IMR-90 (cell line): ENCODE data around the gene CENPU. TPM values are rescaled to one million over a fixed set of nuclear protein-coding genes. Genes with fewer than 3 reads are reported as not detected.

Experiments
- ATAC-seq: fragments of 200-7000 bp; cut with Tn5 transposase; 2 replicates; pipeline ENCODE4 v1.9.1; 2020; ENCODE audit warnings: low read depth, mild to moderate bottlenecking, moderate library complexity
- BruUV-seq: library from RNA; stranded (reverse); fragments of 400-500 nt; replicated peaks from 2 replicates; lab custom pipeline; 2021; lab: Mats Ljungman, UMichigan
- CTCF ChIA-PET: fragments of 300-600 bp; formaldehyde crosslinking; extraction: SDS; loops from one replicate; lab custom pipeline; 2021; ENCODE audit warnings: antibody characterized with exemption; lab: Yijun Ruan, JAX
- POLR2A ChIA-PET: fragments of 300-600 bp; sonication (Branson Sonifier 250); formaldehyde crosslinking; loops from one replicate; lab custom pipeline; 2022; ENCODE audit warnings: antibody characterized with exemption; ENCODE audit not compliant: unreplicated experiment; lab: Charles Lee
- DNase-seq: peaks from one replicate; pipeline ENCODE4 v3.0.0; 2013
- H2AFZ ChIP-seq: replicated peaks from 2 replicates; pipeline ENCODE3; 2013; ENCODE audit warnings: low read length, mild to moderate bottlenecking; ENCODE audit not compliant: poor library complexity
- H2AK5ac ChIP-seq: 2 replicates; pipeline ENCODE4 v1.6.1; 2013; ENCODE audit warnings: low read depth, low read length, inconsistent platforms
- H2AK9ac ChIP-seq: replicated peaks from 2 replicates; pipeline ENCODE3; 2013; ENCODE audit warnings: mild to moderate bottlenecking, low read depth, low read length, moderate library complexity; ENCODE audit not compliant: poor library complexity
- H2BK120ac ChIP-seq: 2 replicates; pipeline ENCODE4 v1.6.1; 2013; ENCODE audit warnings: low read depth, low read length, inconsistent platforms
- H2BK15ac ChIP-seq: 3 replicates; pipeline ENCODE4 v1.6.1; 2013; ENCODE audit warnings: low read depth, low read length, inconsistent platforms
- H2BK20ac ChIP-seq: 2 replicates; pipeline ENCODE4 v1.6.1; 2013; ENCODE audit warnings: low read depth, mild to moderate bottlenecking, inconsistent platforms, low read length, moderate library complexity
- H2BK5ac ChIP-seq: 2 replicates; pipeline ENCODE4 v1.6.1; 2013; ENCODE audit warnings: mild to moderate bottlenecking, low read depth, low read length, inconsistent platforms; ENCODE audit not compliant: poor library complexity, severe bottlenecking
- H3K14ac ChIP-seq: replicated peaks from 2 replicates; pipeline ENCODE4 v1.6.1; 2013; ENCODE audit warnings: low read depth, low read length, inconsistent platforms
- H3K18ac ChIP-seq: 2 replicates; pipeline ENCODE4 v1.6.1; 2013; ENCODE audit warnings: low read depth, low read length, control low read depth
- H3K23ac ChIP-seq: 2 replicates; pipeline ENCODE4 v1.6.1; 2013; ENCODE audit warnings: low read depth, low read length, inconsistent platforms
- H3K27ac ChIP-seq: 2 replicates; pipeline ENCODE4 v1.5.1; 2013; ENCODE audit warnings: mild to moderate bottlenecking, control low read depth, low read length; ENCODE audit not compliant: insufficient read depth
- H3K27me3 ChIP-seq: 2 replicates; pipeline ENCODE4 v1.6.1; 2013; ENCODE audit warnings: low read length; ENCODE audit not compliant: control insufficient read depth, insufficient read depth
- H3K36me3 ChIP-seq: 2 replicates; pipeline ENCODE4 v1.6.1; 2013; ENCODE audit warnings: low read length, mixed read lengths; ENCODE audit not compliant: control insufficient read depth, insufficient read depth
- H3K4ac ChIP-seq: 2 replicates; pipeline ENCODE4 v1.6.1; 2013; ENCODE audit warnings: low read depth, low read length, inconsistent platforms
- H3K4me1 ChIP-seq: 2 replicates; pipeline ENCODE4 v1.6.1; 2013; ENCODE audit warnings: low read length, mixed read lengths; ENCODE audit not compliant: control insufficient read depth, insufficient read depth
- H3K4me2 ChIP-seq: 2 replicates; pipeline ENCODE4 v1.6.1; 2013; ENCODE audit warnings: low read depth, mild to moderate bottlenecking, control low read depth, low read length, moderate library complexity
- H3K4me3 ChIP-seq: 2 replicates; pipeline ENCODE4 v1.5.1; 2013; ENCODE audit warnings: low read depth, mild to moderate bottlenecking, control low read depth, low read length, moderate library complexity; ENCODE audit not compliant: insufficient read depth
- H3K56ac ChIP-seq: 2 replicates; pipeline ENCODE4 v1.6.1; 2013; ENCODE audit warnings: low read length, inconsistent platforms; ENCODE audit not compliant: insufficient read depth; ENCODE audit errors: extremely low read depth
- H3K79me1 ChIP-seq, 2 experiments: 2 replicates each; pipeline ENCODE4 v1.6.1; 2013; ENCODE audit warnings: low read length in 2 of 2, inconsistent platforms in 1 of 2, low read depth in 1 of 2
- H3K9ac ChIP-seq: 2 replicates; pipeline ENCODE4 v1.6.1; 2013; ENCODE audit warnings: low read depth, low read length, control low read depth
- H3K9me1 ChIP-seq: 2 replicates; pipeline ENCODE4 v1.6.1; 2013; ENCODE audit warnings: low read length, inconsistent platforms; ENCODE audit not compliant: insufficient read depth
- H3K9me3 ChIP-seq: 2 replicates; pipeline ENCODE4 v1.6.1; 2013; ENCODE audit warnings: low read length; ENCODE audit not compliant: control insufficient read depth, insufficient read depth
- H4K20me1 ChIP-seq: 2 replicates; pipeline ENCODE4 v1.6.1; 2013; ENCODE audit warnings: low read length, inconsistent platforms; ENCODE audit not compliant: insufficient read depth
- H4K5ac ChIP-seq: 2 replicates; pipeline ENCODE4 v1.6.1; 2013; ENCODE audit warnings: mild to moderate bottlenecking, low read depth, low read length, control low read depth
- H4K8ac ChIP-seq, 2 experiments: 2 replicates each; pipeline ENCODE4 v1.6.1; 2013; ENCODE audit warnings: low read depth in 2 of 2, low read length in 2 of 2, control low read depth in 1 of 2, inconsistent platforms in 1 of 2
- H4K91ac ChIP-seq: 2 replicates; pipeline ENCODE4 v1.6.1; 2013; ENCODE audit warnings: low read depth, low read length, inconsistent platforms; ENCODE audit not compliant: insufficient read depth
- BHLHE40 ChIP-seq: fragments of 150-350 bp; IDR thresholded peaks from 2 replicates; pipeline ENCODE4 v1.6.1; 2016; ENCODE audit warnings: mild to moderate bottlenecking, low read depth, low read length
- CEBPB ChIP-seq: IDR thresholded peaks from 2 replicates; pipeline ENCODE4 v1.6.1; 2012; ENCODE audit warnings: low read depth, low read length, improper control_type of control experiment
- CHD1 ChIP-seq: IDR thresholded peaks from 2 replicates; pipeline ENCODE4 v1.6.1; 2012; ENCODE audit warnings: low read depth, low read length, improper control_type of control experiment
- ELK1 ChIP-seq: fragments of 150-350 bp; IDR thresholded peaks from 2 replicates; pipeline ENCODE4 v1.6.1; 2016; ENCODE audit warnings: low read depth, mild to moderate bottlenecking, low read length, moderate library complexity, borderline replicate concordance
- FOS ChIP-seq: fragments of 150-350 bp; IDR thresholded peaks from 2 replicates; pipeline ENCODE4 v1.6.1; 2016; ENCODE audit warnings: low read depth, low read length
- MAFK ChIP-seq: IDR thresholded peaks from 2 replicates; pipeline ENCODE4 v1.6.1; 2012; ENCODE audit warnings: low read depth, low read length, improper control_type of control experiment
- MAZ ChIP-seq: IDR thresholded peaks from 2 replicates; pipeline ENCODE4 v1.6.1; 2012; ENCODE audit warnings: low read depth, mild to moderate bottlenecking, low read length, improper control_type of control experiment, moderate library complexity, borderline replicate concordance
- MXI1 ChIP-seq: IDR thresholded peaks from 2 replicates; pipeline ENCODE4 v1.6.1; 2012; ENCODE audit warnings: low read depth, mild to moderate bottlenecking, low read length, moderate library complexity, borderline replicate concordance
- NFE2L2 ChIP-seq: fragments of 150-350 bp; IDR thresholded peaks from 2 replicates; pipeline ENCODE4 v1.6.1; 2016; ENCODE audit warnings: low read depth, mild to moderate bottlenecking, low read length
- POLR2A ChIP-seq: IDR thresholded peaks from 2 replicates; pipeline ENCODE4 v1.6.1; 2012; ENCODE audit warnings: mild to moderate bottlenecking, low read depth, low read length
- RAD21 ChIP-seq: IDR thresholded peaks from 2 replicates; pipeline ENCODE4 v1.6.1; 2012; ENCODE audit warnings: low read length, improper control_type of control experiment
- RCOR1 ChIP-seq: IDR thresholded peaks from 2 replicates; pipeline ENCODE4 v1.6.1; 2012; ENCODE audit warnings: mild to moderate bottlenecking, low read length, improper control_type of control experiment; ENCODE audit not compliant: insufficient replicate concordance
- RFX5 ChIP-seq: IDR thresholded peaks from 2 replicates; pipeline ENCODE4 v1.8.0; 2012; ENCODE audit warnings: low read depth, mild to moderate bottlenecking, low read length, moderate library complexity
- SMC3 ChIP-seq: fragments of 150-350 bp; IDR thresholded peaks from 2 replicates; pipeline ENCODE4 v1.6.1; 2016; ENCODE audit warnings: low read depth, mild to moderate bottlenecking, antibody characterized with exemption, low read length, moderate library complexity
- WGBS, 2 experiments: methylation state at CpG; one replicate each; pipeline versions ENCODE4 v1.1.5 to v1.1.7; 2013; ENCODE audit warnings: missing lambda C conversion rate in 2 of 2; ENCODE audit not compliant: insufficient read length in 1 of 2; ENCODE audit errors: extremely low coverage in 2 of 2; 5-methylcytosine and 5-hydroxymethylcytosine counted together
- dilution Hi-C: fragments of 300-500 bp; cut with HindIII; formaldehyde crosslinking; loops from one replicate; pipeline ENCODE4 v1.14.3; 2018; ENCODE audit warnings: low sequenced_read_pairs; ENCODE audit not compliant: unreplicated experiment
- in situ Hi-C: fragments of 300-500 bp; cut with MboI; formaldehyde crosslinking; loops from 3 replicates; pipeline ENCODE4 v1.14.3; 2019; ENCODE audit warnings: low sequenced_read_pairs, inconsistent platforms, mixed read lengths
- intact Hi-C: fragments of 100-400 bp; cut with micrococcal nuclease; formaldehyde crosslinking; loops from 2 replicates; pipeline ENCODE4 v1.10.0; 2022
- polyA plus RNA-seq, 3 experiments: library from polyadenylated mRNA; depleted of rRNA; stranded (reverse); fragments of >200 nt; gene quantifications; 2 replicates each; pipeline ENCODE4 v1.2.3, GENCODE V29; 2012; ENCODE audit warnings: low replicate concordance in 1 of 3
- total RNA-seq: library from RNA; depleted of rRNA; stranded (reverse); fragments of >200 nt; gene quantifications from 2 replicates; pipeline ENCODE4 v1.2.3, GENCODE V29; 2012
- TF ChIP-seq, protein P1 (sequence below): fragments of 150-350 bp; IDR thresholded peaks from 2 replicates; pipeline ENCODE4 v1.6.1; 2017; ENCODE audit warnings: mild to moderate bottlenecking, antibody characterized with exemption, low read length, low read depth
- TF ChIP-seq, protein P2 (sequence below): conservative IDR thresholded peaks from 2 replicates; pipeline ENCODE4 v1.5.1; 2012; ENCODE audit warnings: mild to moderate bottlenecking, low read depth, low read length, improper control_type of control experiment

Gene CENPU
- total and polyA plus RNA-seq, 2 of the 4 experiments (the other 2 are of a cell fraction): 13.6 to 14.6 TPM

DNA sequence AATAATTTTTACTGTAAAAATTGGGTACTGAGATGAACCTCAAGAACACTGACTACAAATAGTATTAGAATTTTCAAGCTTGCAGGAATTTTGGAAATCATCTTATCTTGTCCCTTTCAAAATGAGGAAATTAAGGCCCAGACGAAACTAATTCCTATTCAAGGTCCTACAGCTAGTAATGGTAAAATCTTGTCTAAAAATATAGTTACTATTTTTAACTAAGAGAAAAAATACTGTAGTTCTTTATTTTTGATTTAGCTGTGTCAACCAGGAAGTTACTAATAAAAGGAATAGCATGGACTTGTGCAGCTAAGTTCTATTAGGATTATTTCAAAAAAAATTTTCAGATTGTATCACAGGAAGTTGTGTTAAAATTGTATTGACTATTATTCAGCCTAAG lies 71.7 kb downstream of the CENPU start:
- POLR2A ChIA-PET: no interaction called here
- H3K4me2 ChIP-seq: no peak overlapping the region
- ATAC-seq: no peak

More for the DNA sequence above, 71.7 kb downstream of the CENPU start:
- no peak overlapping the region for H3K9ac ChIP-seq
- no peaks in the 10 kb centered on the region for H3K9me3 ChIP-seq
- H3K36me3 ChIP-seq: peaks cover 6% of the 10 kb centered on the region
- H3K27ac ChIP-seq: no peak overlapping the region
- no peak overlapping the region for H3K18ac ChIP-seq
- no peak overlapping the region for H4K5ac ChIP-seq
- no peaks in the 10 kb centered on the region for H3K27me3 ChIP-seq
- H4K91ac ChIP-seq: no peak overlapping the region
- DNase-seq: no peak
- intact Hi-C loops (no loop called here), in situ Hi-C loops (no loop called here), dilution Hi-C loops (no loop called here)
- H3K79me1 ChIP-seq: no peaks in the 10 kb centered on the region
- H2BK20ac ChIP-seq: no peak overlapping the region
- H2AK5ac ChIP-seq: no peak overlapping the region
- H2AK9ac ChIP-seq: no peak overlapping the region
- CTCF ChIA-PET: interaction anchor here (1.3 kb wide), 1 partner anchor 9 kb away, joined by 3 read pairs; no protein-coding TSS in a partner anchor
- H4K20me1 ChIP-seq: no peaks in the 10 kb centered on the region
- WGBS, 2 experiments: no CpG with 5 or more reads among the region's 1 CpG
- H2BK120ac ChIP-seq: no peak overlapping the region
- no peak overlapping the region for H2BK15ac ChIP-seq
- no peak overlapping the region for H3K23ac ChIP-seq
- no peaks in the 10 kb centered on the region for H3K4me1 ChIP-seq
- TF ChIP-seq BHLHE40: no peak
- TF ChIP-seq FOS: no peak
- TF ChIP-seq, protein P1, sequence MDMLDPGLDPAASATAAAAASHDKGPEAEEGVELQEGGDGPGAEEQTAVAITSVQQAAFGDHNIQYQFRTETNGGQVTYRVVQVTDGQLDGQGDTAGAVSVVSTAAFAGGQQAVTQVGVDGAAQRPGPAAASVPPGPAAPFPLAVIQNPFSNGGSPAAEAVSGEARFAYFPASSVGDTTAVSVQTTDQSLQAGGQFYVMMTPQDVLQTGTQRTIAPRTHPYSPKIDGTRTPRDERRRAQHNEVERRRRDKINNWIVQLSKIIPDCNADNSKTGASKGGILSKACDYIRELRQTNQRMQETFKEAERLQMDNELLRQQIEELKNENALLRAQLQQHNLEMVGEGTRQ: no peak
- no peak for TF ChIP-seq RCOR1
- TF ChIP-seq, protein P2, sequence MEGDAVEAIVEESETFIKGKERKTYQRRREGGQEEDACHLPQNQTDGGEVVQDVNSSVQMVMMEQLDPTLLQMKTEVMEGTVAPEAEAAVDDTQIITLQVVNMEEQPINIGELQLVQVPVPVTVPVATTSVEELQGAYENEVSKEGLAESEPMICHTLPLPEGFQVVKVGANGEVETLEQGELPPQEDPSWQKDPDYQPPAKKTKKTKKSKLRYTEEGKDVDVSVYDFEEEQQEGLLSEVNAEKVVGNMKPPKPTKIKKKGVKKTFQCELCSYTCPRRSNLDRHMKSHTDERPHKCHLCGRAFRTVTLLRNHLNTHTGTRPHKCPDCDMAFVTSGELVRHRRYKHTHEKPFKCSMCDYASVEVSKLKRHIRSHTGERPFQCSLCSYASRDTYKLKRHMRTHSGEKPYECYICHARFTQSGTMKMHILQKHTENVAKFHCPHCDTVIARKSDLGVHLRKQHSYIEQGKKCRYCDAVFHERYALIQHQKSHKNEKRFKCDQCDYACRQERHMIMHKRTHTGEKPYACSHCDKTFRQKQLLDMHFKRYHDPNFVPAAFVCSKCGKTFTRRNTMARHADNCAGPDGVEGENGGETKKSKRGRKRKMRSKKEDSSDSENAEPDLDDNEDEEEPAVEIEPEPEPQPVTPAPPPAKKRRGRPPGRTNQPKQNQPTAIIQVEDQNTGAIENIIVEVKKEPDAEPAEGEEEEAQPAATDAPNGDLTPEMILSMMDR: no peak
- no peak for TF ChIP-seq CEBPB
- no peak for TF ChIP-seq RFX5
- no peak for TF ChIP-seq NFE2L2
- TF ChIP-seq POLR2A: no peak
- no peak for TF ChIP-seq MAZ
- no peak for TF ChIP-seq MXI1
- TF ChIP-seq SMC3: no peak
- no peak for TF ChIP-seq MAFK
- no peak for TF ChIP-seq ELK1
- TF ChIP-seq RAD21: no peak
- no peak for TF ChIP-seq CHD1
- no peak overlapping the region for H4K8ac ChIP-seq
- no peak overlapping the region for H3K56ac ChIP-seq
- no TSS peak for BruUV-seq
- H2AFZ ChIP-seq: no peak overlapping the region
- H3K4me3 ChIP-seq: no peak overlapping the region
- no peak overlapping the region for H2BK5ac ChIP-seq
- no peak overlapping the region for H3K14ac ChIP-seq
- H3K4ac ChIP-seq: no peak overlapping the region
- H3K9me1 ChIP-seq: no peaks in the 10 kb centered on the region
